HG03095 (cell line): Measurements from ENCODE around the gene HES6.
"Not testable (repeated sequence)": the region's sequence is repeated elsewhere in the genome, so short reads cannot be mapped to it uniquely, and the experiment has no call there.

Experiments used
- ATAC-seq: cut with Tn5 transposase; IDR thresholded peaks from one replicate; pipeline ENCODE4 v1.9.1; 2021; ENCODE audit warnings: moderate library complexity; ENCODE audit not compliant: unreplicated experiment

Gene HES6

GRCh38 chr2:238274152-238274865 lies 34.5 kb upstream of the HES6 start:
- ATAC-seq: no peak

- not testable (repeated sequence) for ATAC-seq
Observed at GRCh38 chr2:238273433-238273832, 33.6 kb upstream of the HES6 start.

DNA sequence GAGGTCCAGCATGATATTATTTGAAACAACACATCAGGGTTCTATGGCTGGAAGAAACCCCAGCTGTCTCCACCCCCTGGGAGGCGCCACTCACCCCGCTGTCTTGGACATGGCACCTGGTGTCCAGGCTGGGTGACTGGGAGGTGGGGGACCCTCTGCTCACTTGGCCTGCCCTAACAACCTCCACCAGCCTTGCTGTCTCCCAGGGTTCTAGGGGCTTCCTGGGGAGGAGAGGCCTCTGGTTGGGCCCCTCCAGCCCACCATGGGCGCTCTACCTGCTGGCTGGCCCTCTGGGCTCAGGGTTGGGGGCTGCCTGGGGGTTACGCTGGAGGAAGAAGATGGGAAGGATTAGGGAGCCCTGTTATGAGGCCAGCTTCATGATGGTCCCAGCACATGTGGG lies 32.3 kb upstream of the HES6 start:
- no peak for ATAC-seq

DNA sequence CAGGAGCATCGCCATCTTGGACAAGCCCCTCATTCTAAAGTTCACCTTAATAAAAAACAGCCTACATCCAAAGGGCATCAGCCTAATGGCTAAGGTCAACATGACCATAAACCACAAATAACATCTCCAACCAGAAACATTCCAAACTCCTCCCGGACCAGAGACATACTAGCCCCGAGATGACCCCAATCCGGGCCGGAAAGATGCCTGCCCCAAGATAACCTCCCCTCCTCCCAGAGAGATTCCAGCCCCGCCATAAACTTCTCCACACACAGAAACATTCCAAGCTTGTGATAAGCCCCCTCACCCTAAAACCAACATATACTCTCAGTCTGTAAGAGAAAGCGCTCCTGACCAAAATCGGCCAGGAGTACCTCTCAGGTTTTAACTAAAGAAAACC lies 31.8 kb upstream of the HES6 start:
- not testable (repeated sequence) for ATAC-seq

DNA sequence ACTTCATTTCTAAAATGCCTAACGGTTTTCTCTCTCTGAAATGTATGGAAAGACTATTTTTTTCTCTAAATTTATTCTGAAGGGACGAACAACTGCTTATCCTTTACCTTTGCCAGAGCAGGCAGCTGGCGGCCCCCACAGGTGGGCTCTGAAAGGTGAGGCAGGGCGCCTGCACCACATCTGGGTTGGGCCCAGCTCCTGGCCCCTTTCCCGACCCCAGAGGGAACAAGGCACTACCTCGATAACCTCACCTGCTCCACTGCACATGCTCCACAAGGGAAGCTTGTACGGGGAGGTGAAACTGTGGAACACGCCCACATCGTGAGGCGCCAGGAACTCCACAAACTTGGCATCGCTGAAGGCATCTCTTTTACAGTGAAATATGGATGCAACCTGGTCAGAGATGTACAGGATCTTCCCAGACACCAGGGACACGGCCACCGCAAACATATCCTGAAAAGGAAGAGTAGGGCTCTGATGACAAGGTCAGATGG lies 31.3 kb upstream of the HES6 start:
- ATAC-seq: no peak

DNA sequence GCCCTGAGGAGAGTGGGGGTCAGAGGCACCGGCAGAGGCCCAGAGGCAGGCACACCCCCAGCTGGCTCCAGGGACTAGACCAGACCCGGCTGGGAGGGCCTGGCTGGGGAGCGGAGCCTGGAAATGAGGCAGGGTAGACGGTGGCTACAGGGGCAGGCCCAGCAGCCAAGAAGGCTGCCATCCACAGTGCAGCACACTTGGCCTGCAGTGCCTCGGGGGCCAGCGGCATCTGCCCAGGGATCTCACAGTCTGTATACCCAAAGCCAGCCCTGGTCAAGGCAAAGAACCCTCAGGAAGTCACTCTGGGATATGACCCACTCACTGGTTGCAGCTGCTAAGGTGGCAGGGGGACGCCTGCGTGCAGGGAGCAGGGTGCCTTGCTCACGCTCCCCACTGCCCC lies 30.8 kb upstream of the HES6 start:
- ATAC-seq: no peak

GRCh38 chr2:238269741-238270140 lies 29.9 kb upstream of the HES6 start:
- ATAC-seq: no peak

GRCh38 chr2:238267884-238268680 lies 28.2 kb upstream of the HES6 start:
- ATAC-seq: no peak

GRCh38 chr2:238267341-238267710 lies 27.5 kb upstream of the HES6 start:
- ATAC-seq: no peak

DNA sequence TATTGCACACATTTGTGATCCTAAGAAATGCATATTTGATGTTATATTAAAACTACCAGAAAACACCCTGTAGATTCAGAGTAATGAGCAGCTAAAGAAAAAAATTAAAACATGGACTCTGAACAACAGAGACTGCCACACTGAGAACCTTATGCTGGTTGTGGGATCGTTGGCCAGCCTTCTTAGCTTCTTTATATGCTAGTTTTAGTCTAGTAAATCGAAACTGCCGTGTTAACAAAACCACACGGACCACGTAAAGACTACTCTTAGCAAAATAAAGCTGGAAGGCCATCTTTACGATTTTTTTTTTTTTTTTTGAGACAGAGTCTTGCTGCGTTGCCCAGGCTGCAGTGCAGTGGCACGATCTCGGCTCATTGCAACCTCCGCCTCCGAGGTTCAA lies 25.8 kb upstream of the HES6 start:
- no peak for ATAC-seq

GRCh38 chr2:238264072-238264460 lies 24.2 kb upstream of the HES6 start:
- no peak for ATAC-seq

- ATAC-seq: no peak
Observed at GRCh38 chr2:238263204-238264071, 23.6 kb upstream of the HES6 start.

- ATAC-seq: no peak
Observed at GRCh38 chr2:238262496-238263122, 22.8 kb upstream of the HES6 start.

GRCh38 chr2:238261718-238262375 lies 22.0 kb upstream of the HES6 start:
- ATAC-seq: no peak

- ATAC-seq: no peak
Observed at GRCh38 chr2:238260883-238261282, 21.0 kb upstream of the HES6 start.

DNA sequence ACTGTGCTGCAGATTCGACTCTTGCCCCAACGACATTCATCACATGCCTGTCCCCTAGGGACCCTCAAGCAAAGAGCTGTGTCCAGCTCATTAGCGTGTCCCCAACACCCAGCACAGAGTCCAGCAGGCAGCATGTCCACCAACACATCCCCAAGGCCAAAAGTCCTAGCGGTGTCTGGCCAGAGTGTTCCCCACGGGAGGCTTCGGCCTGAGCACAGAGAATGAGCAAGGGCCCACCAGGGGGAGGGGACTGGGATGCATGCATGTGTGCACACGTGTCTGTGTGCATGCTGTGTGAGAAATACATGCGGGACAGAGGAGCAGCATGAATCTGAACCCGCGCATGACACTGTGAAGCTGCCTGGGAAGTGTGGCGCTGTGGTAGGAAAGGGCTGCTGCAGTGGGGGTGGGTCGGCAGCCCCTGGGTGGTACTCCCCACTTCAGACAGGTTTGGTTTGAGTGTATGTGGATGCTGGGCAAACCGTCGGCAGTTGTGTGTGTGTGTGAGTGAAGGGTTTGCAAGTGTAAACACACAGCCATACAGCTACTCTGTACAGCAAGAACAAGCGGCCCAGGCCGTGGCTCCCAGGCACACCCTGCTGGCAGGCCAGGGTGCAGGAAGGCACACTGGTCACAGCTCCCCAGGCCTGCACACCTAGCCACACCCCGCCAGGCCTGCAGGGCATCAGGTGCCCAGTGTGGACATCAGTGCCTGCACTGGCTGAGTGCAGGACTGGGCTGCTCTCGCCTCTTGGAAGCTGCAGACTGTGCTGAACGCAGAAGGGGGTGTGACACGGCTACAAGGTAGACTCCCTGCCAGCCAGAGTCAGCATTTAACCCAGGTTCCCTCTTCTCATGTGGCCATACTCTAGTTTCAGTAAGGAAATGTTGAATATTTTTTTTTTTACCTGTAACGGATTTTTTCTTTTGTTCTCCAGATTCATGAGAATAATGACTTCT lies 19.5 kb upstream of the HES6 start:
- ATAC-seq: no peak

DNA sequence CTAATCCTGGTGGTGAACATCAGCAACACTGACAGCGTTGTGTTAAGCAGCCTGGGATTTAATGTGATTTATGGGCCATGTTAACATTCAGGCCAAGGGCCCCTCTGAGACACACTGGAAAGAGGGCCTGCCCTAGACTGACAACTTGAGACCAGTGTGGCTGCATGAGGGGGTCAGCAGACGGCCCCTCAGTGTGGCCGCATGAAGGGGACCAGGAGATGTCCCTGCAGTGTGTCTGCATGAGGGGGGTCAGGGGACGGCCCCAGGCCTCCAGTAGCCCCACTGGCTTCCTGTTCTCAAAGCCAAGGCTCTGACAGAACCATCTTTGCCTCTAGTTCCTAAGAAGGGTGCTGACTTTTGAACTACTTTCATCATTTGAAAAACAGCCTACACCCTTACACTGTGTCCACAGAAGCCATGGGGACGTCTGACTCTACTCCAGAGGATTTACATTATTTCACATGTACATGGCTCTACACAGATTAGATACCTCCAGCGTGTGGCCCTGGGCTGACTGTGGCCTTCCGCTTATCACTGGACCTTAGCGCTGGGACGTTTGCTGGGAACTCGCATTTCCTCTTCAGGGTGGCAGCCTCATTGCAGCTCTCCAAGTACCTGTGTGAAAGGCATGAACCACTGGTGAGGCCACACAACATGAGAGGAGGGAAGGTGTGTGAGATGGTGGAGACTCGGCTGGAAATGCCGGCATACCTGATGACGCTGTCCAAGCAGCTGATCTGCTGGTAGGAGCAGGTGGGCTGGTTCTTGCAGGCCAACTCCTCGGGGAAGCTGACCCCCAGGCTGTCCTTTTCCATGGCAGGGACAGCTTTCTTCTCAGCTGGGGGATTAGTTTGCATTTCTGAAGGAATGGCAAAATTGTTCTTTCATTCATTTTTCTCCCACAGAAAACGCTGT lies 18.2 kb upstream of the HES6 start:
- ATAC-seq: no peak

DNA sequence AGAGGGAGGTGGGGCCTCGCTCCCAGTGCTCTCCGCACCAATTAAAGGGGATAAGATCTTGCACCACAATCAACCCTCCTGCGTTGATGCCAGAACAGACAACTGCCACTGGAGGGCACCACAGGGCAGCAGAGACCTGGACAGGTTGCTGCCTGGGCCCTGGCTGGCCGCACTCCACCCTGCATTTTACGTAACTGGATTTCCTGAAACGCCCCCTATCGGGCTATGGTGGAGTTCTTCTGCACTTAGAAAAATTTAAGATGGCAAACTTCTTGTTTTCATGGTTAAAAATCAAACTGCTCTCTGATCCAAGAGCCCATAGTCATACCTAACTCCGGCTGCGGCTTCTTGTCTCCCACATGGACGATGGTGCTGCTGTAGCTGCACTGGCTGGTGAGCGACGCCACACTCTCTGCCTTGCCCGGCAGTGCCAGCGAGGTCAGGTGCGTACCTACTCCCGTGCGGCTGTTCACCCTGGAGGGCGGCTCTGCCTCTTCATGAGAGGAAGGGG lies 16.8 kb upstream of the HES6 start:
- ATAC-seq: no peak
